Neural progenitor cell (in vitro differentiated cells): ENCODE measurements around the gene CATSPERZ. TPM values are rescaled to one million over a fixed set of nuclear protein-coding genes. Genes with fewer than 3 reads are reported as not detected.

Experiments used
- DNase-seq: peaks from one replicate; pipeline ENCODE4 v3.0.0-alpha.2; 2016; ENCODE audit warnings: low spot score
- H2AFZ ChIP-seq: fragments of 200-600 bp; sonication (generic); replicated peaks from 2 replicates; pipeline ENCODE4 v1.6.1; 2016; ENCODE audit warnings: antibody characterized with exemption
- H3F3A ChIP-seq: fragments of 200-600 bp; sonication (generic); 2 replicates; pipeline ENCODE4 v1.6.1; 2016; ENCODE audit warnings: antibody characterized with exemption, low read depth
- H3K27ac ChIP-seq: fragments of 200-600 bp; sonication (generic); 2 replicates; pipeline ENCODE4 v1.5.1; 2016; ENCODE audit warnings: mild to moderate bottlenecking
- H3K27me3 ChIP-seq: fragments of 200-600 bp; sonication (generic); 2 replicates; pipeline ENCODE4 v1.6.1; 2016; ENCODE audit warnings: mild to moderate bottlenecking, moderate library complexity
- H3K36me3 ChIP-seq: fragments of 200-600 bp; sonication (generic); 2 replicates; pipeline ENCODE4 v1.5.1; 2016
- H3K4me1 ChIP-seq: fragments of 200-600 bp; sonication (generic); 2 replicates; pipeline ENCODE4 v1.6.1; 2016; ENCODE audit warnings: mixed run types
- H3K4me2 ChIP-seq: fragments of 200-600 bp; sonication (generic); 2 replicates; pipeline ENCODE4 v1.6.1; 2016
- H3K4me3 ChIP-seq: fragments of 200-600 bp; sonication (generic); 2 replicates; pipeline ENCODE4 v1.5.1; 2016
- H3K79me2 ChIP-seq: fragments of 200-600 bp; sonication (generic); 2 replicates; pipeline ENCODE4 v1.6.1; 2016; ENCODE audit warnings: low read depth
- H3K9ac ChIP-seq: fragments of 200-600 bp; sonication (generic); 2 replicates; pipeline ENCODE4 v1.6.1; 2016
- H3K9me3 ChIP-seq: fragments of 200-600 bp; sonication (generic); 2 replicates; pipeline ENCODE4 v1.5.1; 2016; ENCODE audit warnings: low read depth
- H4K20me1 ChIP-seq: fragments of 200-600 bp; sonication (generic); 2 replicates; pipeline ENCODE4 v1.6.1; 2016; ENCODE audit warnings: low read depth
- H3K27ac Mint-ChIP-seq: 3 replicates; pipeline ENCODE4 v1.8.0; 2021; ENCODE audit warnings: mixed read lengths
- H3K27me3 Mint-ChIP-seq: 2 replicates; pipeline ENCODE4 v1.8.0; 2022; ENCODE audit warnings: low read depth, mild to moderate bottlenecking, inconsistent platforms, moderate library complexity, mixed read lengths; ENCODE audit not compliant: insufficient read depth
- H3K36me3 Mint-ChIP-seq: 3 replicates; pipeline ENCODE4 v1.8.0; 2021; ENCODE audit warnings: mixed read lengths
- H3K4me1 Mint-ChIP-seq: 3 replicates; pipeline ENCODE4 v1.8.0; 2021; ENCODE audit warnings: mixed read lengths
- H3K4me3 Mint-ChIP-seq: 3 replicates; pipeline ENCODE4 v1.8.0; 2021; ENCODE audit warnings: mild to moderate bottlenecking, moderate library complexity, mixed read lengths
- H3K9me3 Mint-ChIP-seq: 3 replicates; pipeline ENCODE4 v1.8.0; 2020; ENCODE audit warnings: mixed read lengths
- EZH2 ChIP-seq: fragments of 200-600 bp; sonication (generic); IDR thresholded peaks from 2 replicates; pipeline ENCODE4 v1.6.1; 2017; ENCODE audit warnings: antibody characterized with exemption, mild to moderate bottlenecking, moderate library complexity
- EZH2phosphoT487 ChIP-seq: fragments of 200-600 bp; sonication (generic); IDR thresholded peaks from 2 replicates; pipeline ENCODE4 v1.6.1; 2017; ENCODE audit warnings: antibody characterized with exemption
- total RNA-seq: library from RNA; depleted of rRNA; stranded (reverse); fragments of >200 nt; gene quantifications from 2 replicates; pipeline ENCODE4 v1.2.3, GENCODE V29; 2015; ENCODE audit warnings: low replicate concordance
- TF ChIP-seq, protein P1 (sequence below): fragments of 200-600 bp; sonication (generic); IDR thresholded peaks from 2 replicates; pipeline ENCODE4 v1.5.1; 2017; ENCODE audit warnings: antibody characterized with exemption, mild to moderate bottlenecking

CATSPERZ gene
- total RNA-seq, 1 donor from 2014 or later = not detected

DNA sequence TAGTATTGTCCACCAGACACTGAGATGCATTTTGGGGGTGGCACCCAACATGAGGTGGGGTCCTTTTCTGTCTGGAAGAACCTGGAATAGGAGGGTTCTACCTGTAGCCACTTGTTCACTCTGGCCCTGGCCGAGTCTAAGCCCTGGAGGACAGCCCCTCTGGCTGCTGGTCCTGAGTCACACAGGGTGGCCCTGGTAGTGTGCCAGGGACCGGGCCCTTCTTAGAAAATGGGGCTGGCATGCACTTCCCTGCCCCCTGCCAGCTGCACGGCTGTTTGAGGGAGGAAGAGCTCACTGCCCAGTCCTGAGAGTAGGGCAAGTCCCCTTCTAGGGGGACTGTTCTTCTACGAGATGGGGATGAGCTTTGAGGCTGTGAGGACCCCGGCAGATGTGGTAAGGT is 46.7 kb upstream of the CATSPERZ start:
- H3K27ac Mint-ChIP-seq = no peak overlapping the region
- peak overlapping the region; percentile 95 for H3K4me3 Mint-ChIP-seq
- H3K9me3 Mint-ChIP-seq = no peaks in the 10 kb centered on the region
- Histone ChIP-seq H3K4me3 (no peak overlapping the region), H4K20me1 (peaks cover 25% of the 10 kb centered on the region), H3F3A (peaks cover 34% of the 10 kb centered on the region), H3K4me2 (no peak overlapping the region), H2AFZ (no peak overlapping the region), H3K79me2 (peaks cover 11% of the 10 kb centered on the region), H3K9me3 (no peaks in the 10 kb centered on the region), H3K36me3 (no peaks in the 10 kb centered on the region), H3K27ac (no peak overlapping the region), H3K4me1 (peaks cover 28% of the 10 kb centered on the region), H3K9ac (no peak overlapping the region), H3K27me3 (no peaks in the 10 kb centered on the region)
- H3K27me3 Mint-ChIP-seq = peaks cover 15% of the 10 kb centered on the region
- no peak for DNase-seq
- peaks cover 35% of the 10 kb centered on the region for H3K4me1 Mint-ChIP-seq
- TF ChIP-seq, protein P1, sequence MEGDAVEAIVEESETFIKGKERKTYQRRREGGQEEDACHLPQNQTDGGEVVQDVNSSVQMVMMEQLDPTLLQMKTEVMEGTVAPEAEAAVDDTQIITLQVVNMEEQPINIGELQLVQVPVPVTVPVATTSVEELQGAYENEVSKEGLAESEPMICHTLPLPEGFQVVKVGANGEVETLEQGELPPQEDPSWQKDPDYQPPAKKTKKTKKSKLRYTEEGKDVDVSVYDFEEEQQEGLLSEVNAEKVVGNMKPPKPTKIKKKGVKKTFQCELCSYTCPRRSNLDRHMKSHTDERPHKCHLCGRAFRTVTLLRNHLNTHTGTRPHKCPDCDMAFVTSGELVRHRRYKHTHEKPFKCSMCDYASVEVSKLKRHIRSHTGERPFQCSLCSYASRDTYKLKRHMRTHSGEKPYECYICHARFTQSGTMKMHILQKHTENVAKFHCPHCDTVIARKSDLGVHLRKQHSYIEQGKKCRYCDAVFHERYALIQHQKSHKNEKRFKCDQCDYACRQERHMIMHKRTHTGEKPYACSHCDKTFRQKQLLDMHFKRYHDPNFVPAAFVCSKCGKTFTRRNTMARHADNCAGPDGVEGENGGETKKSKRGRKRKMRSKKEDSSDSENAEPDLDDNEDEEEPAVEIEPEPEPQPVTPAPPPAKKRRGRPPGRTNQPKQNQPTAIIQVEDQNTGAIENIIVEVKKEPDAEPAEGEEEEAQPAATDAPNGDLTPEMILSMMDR = no peak
- TF ChIP-seq EZH2 (no peak), EZH2phosphoT487 (no peak)
- peaks cover 6% of the 10 kb centered on the region for H3K36me3 Mint-ChIP-seq

DNA sequence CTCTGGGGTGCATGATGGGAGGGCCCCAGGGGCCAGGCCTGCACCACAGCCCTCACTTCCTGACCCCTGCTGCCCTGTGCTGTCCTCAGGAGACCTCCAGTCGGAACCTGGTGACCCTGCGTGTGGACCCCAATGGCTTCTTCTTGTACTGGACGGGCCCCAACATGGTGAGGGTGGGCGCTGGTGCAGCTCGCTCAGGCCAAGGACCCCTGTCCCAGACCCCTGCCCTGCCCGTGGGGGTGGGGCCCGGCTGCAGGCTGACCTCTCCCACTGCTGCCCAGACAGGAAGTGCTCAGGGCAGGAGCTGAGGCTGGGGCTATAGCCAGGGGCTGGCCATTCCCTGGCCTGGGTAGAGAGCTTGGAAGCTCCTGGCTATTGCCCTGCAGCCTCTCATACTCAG is 45.8 kb upstream of the CATSPERZ start:
- no peak overlapping the region for H2AFZ ChIP-seq
- Mint-ChIP-seq H3K9me3 (no peaks in the 10 kb centered on the region), H3K27ac (no peak overlapping the region), H3K36me3 (peaks cover 8% of the 10 kb centered on the region), H3K4me3 (no peak overlapping the region), H3K27me3 (peaks cover 10% of the 10 kb centered on the region), H3K4me1 (peaks cover 27% of the 10 kb centered on the region)
- H3K36me3 ChIP-seq = no peaks in the 10 kb centered on the region
- peaks cover 11% of the 10 kb centered on the region for H3K79me2 ChIP-seq
- TF ChIP-seq EZH2phosphoT487 (no peak), EZH2 (no peak)
- TF ChIP-seq, protein P1 = no peak
- H3K9ac ChIP-seq = no peak overlapping the region
- no peak for DNase-seq
- peaks cover 26% of the 10 kb centered on the region for H3F3A ChIP-seq
- no peak overlapping the region for H3K27ac ChIP-seq
- no peak overlapping the region for H3K4me3 ChIP-seq
- H3K4me1 ChIP-seq = peaks cover 24% of the 10 kb centered on the region
- H3K4me2 ChIP-seq = no peak overlapping the region
- peaks cover 25% of the 10 kb centered on the region for H4K20me1 ChIP-seq
- H3K9me3 ChIP-seq = no peaks in the 10 kb centered on the region
- H3K27me3 ChIP-seq = no peaks in the 10 kb centered on the region

DNA sequence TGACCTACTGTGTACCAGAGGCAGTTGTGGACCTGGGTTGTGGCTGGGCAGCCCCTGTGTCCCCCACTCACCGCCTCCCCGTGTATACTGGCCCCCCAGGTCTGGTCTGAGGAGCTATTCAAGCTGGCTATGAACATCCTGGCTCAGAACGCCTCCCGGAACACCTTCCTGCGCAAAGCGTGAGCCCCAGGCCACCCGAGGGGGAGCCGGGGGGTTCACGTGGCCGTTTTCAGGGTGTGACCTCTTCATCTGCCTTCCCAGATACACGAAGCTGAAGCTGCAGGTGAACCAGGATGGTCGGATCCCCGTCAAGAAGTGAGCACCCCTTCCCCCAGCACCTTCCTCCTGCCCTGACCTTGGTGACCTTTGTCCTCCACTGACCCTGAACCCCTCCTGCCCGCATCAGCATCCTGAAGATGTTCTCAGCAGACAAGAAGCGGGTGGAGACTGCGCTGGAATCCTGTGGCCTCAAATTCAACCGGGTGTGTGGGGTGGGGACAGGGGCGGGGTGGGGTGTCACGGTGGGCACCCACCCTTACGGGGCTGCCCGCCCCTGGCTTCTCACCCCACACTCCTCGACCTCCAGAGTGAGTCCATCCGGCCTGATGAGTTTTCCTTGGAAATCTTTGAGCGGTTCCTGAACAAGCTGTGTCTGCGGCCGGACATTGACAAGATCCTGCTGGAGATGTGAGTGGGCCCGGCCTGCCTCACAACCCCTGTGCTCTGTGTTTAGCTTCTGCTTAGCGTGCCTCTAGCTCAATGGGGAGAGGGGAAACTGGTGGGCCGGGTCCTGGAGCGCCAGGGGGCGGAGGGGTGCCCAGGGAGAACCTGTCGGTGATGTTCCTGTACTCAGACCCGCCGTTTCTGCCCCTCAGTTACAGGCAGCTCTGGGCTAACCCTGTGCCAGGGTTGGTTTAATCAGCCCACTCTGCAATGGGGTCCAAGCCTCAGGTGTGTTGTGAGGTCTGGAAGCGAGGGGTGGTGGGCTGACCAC is 44.7 kb upstream of the CATSPERZ start:
- H3K9me3 ChIP-seq = no peaks in the 10 kb centered on the region
- no peaks in the 10 kb centered on the region for H3K9me3 Mint-ChIP-seq
- no peak overlapping the region for H3K27ac Mint-ChIP-seq
- no peak overlapping the region for H3K4me3 ChIP-seq
- peaks cover 25% of the 10 kb centered on the region for H4K20me1 ChIP-seq
- H3K9ac ChIP-seq = no peak overlapping the region
- H3K4me3 Mint-ChIP-seq = no peak overlapping the region
- peaks cover 15% of the 10 kb centered on the region for H3F3A ChIP-seq
- H3K79me2 ChIP-seq = peaks cover 11% of the 10 kb centered on the region
- peaks cover 17% of the 10 kb centered on the region for H3K36me3 Mint-ChIP-seq
- TF ChIP-seq, protein P1 = no peak
- no peak for TF ChIP-seq EZH2
- no peak for TF ChIP-seq EZH2phosphoT487
- peaks cover 17% of the 10 kb centered on the region for H3K4me1 Mint-ChIP-seq
- H3K27me3 Mint-ChIP-seq = peaks cover 13% of the 10 kb centered on the region
- no peak overlapping the region for H3K27ac ChIP-seq
- H3K4me2 ChIP-seq = no peak overlapping the region
- no peak overlapping the region for H2AFZ ChIP-seq
- no peaks in the 10 kb centered on the region for H3K27me3 ChIP-seq
- H3K36me3 ChIP-seq = no peaks in the 10 kb centered on the region
- H3K4me1 ChIP-seq = peaks cover 13% of the 10 kb centered on the region
- DNase-seq = no peak
